HG03159 (cell line): Measurements from ENCODE around the gene MYB.

ENCODE experiments used
- ATAC-seq: cut with Tn5 transposase; IDR thresholded peaks from one replicate; pipeline ENCODE4 v1.9.1; 2021; ENCODE audit warnings: mild to moderate bottlenecking, moderate library complexity; ENCODE audit not compliant: unreplicated experiment

The MYB gene

DNA sequence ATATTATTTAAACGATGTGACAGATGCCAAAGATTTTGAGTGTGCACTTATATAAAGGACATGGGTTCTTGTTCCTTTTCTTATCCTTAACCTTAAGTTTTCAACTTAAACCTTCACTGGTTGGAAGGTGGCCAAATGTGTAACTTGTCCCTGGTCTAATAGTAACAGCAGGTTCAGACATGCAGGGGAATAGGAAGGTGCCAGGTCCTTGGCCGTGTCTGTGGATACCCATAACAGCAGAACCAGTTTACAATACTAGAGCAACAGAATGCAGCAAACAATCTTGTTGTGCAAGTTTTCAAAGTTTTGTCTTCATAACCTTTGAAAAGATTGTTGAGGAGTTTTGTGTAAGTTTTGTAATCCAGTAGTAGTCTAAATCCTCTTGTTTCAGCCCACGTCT lies 4.4 kb downstream of the MYB start:
- ATAC-seq: no peak

DNA sequence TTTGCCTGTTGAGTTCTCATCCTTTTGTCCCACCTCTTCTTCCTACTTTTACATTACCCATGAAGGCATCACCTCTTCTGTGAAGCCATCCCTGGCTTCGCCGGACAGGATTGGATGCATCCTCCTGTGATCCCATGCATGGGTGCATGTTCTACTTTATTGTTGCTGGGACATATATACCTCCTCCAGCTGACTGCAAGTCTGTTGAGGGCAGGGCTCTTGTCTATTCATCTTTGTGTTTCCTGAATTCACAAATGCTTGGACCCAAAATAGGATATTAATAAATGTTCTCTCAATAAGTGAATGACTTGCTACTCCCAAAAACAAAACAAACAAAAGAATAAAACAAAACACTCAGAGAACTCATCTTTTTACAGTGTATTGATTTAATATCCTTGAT lies 5.1 kb downstream of the MYB start:
- no peak for ATAC-seq

DNA sequence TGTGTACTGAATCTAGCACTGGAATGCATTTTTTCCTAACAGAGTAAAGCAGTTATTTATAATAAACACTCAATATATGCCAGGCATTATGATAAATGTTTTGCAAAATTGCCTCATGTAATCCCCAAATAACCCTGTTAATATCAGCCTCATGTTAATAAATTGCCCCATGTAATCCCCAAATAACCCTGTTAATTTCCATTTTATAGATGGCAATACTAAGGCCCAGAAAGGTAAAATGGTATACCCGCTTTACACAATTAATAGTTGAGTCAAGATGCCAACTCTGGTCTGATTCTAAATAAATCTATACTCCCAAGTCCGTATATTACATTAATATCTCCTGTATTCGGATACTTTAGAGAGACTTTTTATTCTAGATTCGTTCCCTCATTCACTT lies 6.3 kb downstream of the MYB start:
- ATAC-seq: no peak

DNA sequence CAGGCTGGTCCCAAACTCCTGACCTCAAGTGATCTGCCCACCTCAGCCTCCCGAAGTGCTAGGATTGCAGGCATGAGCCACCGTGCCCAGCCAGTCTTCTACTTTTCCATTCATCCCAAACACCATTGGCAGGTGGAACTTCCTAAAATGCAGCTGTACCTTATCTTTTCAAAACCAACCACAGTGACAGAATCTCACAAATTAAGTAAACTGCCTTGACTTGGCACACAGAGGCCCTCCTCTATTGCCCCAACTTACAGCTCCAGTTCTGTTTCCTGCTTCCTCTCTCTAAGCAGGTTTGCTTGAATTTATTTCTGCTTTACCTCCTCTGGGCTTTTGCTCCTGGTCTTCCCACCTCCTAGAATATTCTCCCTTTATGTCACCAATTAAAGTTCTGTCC lies 7.6 kb downstream of the MYB start:
- no peak for ATAC-seq

DNA sequence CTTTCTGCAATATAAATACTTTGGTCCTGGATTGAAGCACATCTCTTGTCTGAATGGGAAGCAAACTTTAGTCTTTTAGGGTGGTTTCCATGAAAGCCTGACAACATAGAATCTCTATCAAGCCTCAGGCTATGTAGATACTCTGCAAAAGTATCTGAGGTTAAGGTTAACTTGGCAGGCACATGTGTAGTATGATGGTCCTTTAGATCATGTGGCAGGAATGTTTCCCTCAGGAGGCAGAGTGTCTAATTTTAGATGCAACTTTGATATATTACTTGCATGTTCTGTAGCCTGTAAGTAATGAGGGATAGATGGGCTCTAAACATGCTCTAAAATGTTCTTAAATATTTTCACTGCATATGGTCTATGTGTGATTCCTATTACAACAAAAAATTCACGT lies 8.2 kb downstream of the MYB start:
- ATAC-seq: no peak

DNA sequence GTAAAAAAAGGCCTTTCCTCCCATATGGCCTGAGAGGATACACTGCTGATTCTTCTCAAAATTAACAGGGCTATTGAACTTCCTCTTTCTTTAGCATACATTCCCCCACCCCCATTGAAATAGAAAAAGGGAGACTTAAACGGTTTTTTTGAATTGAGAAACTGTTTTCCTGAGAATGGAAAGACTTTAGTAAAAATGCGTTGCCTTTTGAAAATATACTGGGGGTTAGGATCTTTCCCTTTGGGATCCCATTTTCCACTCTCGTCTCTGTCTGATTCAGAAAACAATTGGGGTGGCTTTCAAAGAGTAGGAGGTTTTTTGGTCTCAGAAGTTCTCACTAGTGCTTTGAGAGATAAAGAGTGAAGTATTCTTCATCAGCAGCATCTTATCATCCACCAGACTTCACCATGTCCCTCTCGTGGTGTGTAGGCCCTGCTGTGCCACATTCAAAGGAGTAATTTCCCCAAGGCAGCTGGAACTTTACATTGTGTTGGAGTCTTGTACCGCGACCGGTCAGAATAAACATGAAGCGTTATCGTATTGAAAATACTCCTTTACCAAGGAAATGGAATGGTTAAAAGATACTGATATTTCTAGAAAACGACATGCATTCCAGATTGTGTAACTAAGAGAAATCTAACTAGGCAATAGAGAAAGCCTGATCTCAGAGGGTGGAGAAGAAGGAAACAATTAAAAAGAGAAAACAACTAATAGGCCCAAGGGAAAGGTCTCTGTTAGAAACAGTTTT lies 10.6 kb downstream of the MYB start:
- no peak for ATAC-seq

DNA sequence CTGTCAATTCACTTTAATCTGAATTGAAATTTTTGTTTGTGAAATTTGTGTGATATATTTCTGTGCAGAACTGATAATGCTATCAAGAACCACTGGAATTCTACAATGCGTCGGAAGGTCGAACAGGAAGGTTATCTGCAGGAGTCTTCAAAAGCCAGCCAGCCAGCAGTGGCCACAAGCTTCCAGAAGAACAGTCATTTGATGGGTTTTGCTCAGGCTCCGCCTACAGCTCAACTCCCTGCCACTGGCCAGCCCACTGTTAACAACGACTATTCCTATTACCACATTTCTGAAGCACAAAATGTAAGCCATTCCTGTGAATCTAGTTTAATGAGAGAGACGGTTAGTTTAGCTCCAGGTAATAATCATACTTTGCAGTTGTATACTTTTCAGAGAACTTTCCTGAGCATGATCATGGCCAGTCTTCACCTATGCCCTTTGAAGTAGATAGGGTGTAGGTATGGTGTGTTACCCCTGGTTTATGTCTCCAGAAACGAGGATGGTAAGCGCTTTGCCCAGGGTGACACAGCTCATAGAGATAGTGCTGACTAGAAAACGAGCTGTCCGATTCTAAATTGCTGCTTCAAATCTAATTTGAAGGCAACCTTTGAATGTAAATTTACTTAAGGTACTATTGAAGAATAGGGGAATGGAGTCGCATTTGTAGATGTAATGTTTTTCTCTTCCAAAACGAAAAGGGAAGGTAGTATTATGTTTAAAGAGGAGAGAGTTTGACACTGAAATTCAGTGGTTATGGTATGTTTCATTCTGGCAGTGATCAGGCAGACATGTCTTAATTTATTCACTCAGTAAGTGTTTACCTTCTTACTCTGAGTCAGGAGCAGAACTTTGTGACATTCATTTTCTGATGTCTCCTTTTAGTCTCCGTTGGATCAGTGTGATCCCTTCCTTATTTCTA lies 11.4 kb downstream of the MYB start:
- ATAC-seq: no peak

DNA sequence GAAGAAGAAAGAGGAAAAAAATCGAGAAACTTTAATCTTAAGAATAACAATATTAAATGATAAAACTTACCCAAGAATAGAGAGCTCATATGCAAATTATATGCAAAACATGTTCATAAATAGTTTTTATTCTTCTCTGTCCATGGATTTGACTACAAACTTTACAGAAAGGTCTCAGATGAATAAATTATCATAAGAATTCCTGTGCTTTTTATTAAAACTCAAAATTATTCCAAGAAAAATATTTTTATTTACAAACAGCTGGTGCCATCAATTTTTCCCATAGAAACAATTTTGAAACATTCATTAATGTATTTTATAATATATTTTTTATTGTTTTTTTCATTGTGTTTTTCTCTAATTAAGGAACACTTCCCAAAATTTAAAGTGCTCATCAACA lies 12.1 kb downstream of the MYB start:
- no peak for ATAC-seq

DNA sequence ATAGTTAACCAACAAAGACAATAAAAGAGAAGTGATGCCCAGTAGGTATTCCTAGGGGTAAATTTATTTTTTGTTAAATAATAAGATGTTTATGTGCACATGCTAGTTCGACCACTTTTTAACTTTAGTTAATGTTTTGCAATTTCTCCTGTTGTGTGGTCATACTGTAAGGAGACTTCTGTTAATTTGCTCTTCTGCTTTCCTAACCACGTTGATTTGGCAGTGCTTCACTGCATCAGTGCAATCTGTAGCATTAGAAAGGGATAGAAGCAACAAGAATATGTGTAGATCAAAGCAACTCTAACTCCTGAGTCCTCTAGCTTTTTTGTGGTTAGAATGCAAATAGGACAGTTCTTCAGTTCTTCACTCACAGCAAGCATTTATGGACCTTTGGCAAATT lies 13.9 kb downstream of the MYB start:
- no peak for ATAC-seq

DNA sequence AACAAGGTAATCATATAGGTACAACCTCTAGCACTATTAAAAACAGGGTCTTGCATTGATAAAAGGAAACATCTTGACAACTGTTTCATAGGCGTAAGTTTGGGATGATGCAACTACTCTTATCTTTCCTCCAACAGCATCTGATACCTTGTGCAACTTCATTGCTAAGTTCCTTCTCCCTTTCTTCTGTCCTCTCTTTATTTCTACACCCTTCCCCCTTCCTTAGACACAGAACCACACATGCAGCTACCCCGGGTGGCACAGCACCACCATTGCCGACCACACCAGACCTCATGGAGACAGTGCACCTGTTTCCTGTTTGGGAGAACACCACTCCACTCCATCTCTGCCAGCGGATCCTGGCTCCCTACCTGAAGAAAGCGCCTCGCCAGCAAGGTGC lies 14.4 kb downstream of the MYB start:
- ATAC-seq: no peak

DNA sequence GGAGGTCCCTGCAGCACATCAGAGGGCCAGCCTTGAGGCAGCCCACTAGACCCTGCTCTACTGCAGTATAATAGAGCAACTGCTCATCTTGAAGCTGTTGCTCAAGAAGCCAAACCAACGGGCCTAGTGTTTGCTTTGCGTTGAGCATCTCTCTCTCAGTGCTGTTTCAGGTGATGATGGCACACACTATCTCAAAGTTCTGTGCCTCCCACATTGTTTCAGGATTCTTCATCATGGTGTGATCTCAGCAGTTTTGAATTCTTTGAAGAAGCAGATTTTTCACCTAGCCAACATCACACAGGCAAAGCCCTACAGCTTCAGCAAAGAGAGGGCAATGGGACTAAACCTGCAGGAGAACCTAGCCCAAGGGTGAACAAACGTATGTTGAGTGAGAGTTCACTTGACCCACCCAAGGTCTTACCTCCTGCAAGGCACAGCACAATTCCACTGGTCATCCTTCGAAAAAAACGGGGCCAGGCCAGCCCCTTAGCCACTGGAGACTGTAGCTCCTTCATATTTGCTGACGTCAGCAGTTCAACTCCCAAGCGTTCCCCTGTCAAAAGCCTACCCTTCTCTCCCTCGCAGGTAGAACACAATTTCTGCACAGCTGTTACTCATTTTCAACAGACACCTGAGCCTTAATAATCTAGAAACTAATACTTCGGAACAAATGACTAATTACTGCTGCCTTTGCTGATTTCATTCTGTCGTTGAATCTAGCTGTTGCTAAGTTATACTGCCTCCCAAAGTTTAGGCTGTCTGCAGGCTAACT lies 15.8 kb downstream of the MYB start:
- no peak for ATAC-seq

DNA sequence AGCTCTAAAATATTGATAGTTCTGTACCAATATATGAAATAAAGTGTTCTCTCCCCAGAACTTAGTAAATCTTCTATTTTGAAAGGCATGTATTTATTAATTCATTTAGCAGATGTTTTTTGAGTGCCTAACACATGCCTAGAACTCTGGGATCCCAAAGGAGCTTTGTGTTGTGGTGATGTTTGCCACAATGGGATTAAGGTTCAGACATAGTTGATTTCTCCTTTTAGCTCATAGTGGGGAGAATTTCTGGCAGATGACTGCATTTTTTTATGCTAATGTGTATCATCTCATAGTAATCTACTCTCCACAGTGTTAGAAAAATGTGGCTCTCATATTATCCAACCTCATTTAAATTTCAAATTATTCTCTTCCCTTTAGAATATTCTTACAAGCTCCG lies 21.7 kb downstream of the MYB start:
- ATAC-seq: no peak

DNA sequence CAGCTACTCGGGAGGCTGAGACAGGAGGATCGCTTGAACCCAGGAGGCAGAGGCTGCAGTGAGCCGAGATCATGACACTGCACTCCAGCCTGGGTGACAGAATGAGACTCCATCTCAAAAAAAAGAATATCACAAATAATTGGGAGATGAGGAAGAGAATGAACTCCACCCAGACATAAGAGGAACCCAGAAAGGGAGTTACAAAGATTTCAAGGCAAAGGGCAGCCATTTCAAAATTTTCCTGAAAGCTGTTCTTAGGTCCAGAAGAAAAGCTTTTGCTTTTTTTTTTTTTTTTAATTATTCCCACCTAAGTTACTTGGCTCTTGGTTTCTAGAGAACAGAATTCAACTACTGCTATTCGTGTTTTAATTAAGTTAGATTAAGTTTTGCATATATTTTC lies 23.8 kb downstream of the MYB start:
- no peak for ATAC-seq

DNA sequence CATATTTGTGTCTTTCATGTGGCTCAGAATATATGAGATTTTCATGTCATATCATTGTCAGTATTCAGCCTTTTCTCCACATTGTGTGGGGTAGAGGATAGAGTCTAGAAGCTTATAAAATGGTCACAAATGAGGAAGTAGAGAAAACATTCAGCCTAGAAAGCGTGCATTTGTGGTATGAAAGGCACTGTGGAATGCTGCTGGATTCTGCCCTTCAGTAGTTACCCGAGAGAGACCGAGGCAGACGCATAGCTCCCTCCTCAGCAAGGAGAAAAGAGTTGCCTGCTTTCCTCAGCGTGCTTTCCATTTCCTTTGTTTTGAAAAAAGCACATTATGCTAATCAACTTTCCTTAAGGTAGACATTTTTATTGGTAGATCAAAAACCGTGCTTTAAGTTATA lies 28.7 kb downstream of the MYB start:
- ATAC-seq: no peak

DNA sequence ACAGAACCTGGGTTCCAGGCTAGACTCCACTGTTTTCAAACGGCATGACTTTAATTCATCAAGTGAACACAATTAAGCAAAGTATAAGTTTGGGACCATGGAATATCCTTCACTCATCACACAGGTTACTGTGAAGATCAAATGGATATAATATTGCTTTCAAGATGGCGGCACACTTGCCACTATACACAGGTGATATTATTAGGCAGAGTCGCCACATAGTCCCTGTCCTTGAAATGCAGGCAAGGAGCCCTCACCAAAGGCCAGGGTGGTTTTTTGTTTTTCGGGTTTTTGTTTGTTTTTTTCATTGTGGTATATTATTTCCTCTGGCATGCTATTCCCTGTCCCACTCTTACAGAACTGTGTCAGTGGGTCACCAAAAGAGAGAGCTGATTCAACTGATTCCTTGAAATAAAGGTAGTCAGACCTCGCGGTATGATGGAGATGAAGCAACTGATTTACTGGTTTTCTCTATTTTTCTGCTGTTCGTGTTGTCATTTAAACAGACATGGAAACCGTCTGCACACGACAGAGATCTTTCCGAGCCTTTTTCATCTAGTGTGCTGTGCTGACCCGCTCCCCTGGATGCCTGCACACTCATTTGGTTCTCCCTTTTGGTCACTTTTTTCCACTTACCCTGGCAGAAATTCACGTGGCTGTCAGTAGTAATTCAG lies 29.7 kb downstream of the MYB start:
- ATAC-seq: no peak

DNA sequence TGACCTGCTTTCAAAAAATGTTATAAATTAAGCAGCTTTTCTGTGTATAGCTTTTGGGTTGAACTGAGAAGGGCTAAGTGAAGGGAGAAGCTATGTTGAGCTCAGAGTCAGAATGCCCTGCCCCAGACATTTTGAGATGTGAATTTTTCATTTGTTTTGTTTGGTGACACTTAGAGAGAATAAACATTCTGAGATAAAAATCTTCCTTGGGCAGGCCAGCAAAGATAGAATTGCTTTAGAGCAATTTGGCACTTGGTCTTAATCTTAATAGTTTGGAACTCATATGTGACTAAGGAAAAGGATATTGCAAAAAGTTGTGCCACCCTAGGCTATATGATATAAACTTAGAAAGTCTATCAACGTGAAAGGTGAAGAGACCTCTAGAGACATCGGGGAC lies 30.2 kb downstream of the MYB start:
- no peak for ATAC-seq

DNA sequence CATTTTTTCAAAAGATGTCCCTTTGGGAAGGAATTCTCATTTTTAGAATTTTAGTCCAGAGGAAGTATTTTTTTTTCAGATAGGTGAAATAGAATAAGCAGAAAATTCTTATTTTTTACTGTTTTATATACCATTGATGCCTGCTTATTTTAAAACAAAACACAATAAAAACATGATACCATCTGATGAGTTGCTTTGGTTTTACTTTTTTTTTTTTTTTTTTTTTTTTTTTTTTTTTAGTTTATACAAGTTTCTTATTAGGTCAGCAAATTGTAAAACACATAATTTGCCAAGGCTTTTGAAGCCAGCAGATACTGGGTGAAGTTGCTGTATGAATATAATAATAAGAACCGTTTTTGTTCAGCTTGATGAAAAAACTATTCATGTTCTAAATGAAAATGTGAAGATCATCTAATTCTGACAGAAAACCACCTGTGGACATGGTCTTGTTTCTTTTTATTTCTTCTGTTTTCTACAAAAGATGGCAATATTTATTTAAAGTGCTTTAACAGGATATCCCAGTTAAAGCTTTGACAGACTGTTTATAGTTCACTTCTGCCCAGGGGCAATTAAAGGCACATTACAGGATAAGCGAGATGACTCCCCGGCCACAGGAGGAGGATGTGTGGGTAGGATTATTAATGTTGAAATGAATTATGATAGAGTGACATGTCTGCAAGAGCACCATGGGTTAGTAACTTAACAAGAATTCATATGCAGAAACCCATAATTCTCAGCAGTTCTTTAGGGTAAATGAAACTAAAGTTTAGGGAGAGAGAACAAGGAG lies 31.1 kb downstream of the MYB start:
- ATAC-seq: no peak

DNA sequence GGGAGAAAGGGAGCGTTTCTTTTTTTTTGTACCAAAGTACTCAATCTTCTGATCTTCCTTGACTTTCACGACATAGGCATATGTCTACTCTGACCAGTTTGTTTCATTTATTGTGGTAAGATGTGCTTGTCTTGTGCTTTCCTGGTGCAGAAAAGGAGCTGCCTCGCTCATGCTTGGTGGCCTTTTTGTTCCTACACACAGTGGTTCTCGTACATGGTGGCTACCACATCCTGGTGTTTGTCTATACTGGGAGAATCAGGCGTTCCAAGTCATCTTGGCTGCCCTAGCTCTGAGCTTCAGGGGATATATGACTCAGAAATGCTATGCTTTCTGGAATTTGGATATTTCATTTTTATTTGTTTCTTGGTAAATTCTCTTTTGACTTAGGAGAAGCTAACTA lies 31.8 kb downstream of the MYB start:
- no peak for ATAC-seq

DNA sequence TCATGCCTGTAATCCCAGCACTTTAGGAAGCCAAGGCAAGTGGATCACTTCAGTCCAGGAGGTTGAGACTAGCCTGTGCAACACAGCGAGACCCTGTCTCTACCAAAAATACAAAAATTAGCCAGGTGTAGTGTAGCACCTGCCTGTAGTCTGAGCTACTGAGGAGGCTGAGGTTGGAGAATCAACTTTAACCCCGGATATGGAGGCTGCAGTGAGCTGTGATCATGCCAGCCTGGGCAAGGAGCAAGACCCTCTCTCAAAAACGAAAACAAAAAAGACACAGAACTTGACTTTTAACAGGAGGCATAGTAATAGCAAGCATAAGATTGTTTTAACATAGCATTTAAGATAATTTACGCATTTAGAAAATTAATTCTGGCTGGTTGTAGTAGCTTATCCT lies 32.5 kb downstream of the MYB start:
- ATAC-seq: no peak

DNA sequence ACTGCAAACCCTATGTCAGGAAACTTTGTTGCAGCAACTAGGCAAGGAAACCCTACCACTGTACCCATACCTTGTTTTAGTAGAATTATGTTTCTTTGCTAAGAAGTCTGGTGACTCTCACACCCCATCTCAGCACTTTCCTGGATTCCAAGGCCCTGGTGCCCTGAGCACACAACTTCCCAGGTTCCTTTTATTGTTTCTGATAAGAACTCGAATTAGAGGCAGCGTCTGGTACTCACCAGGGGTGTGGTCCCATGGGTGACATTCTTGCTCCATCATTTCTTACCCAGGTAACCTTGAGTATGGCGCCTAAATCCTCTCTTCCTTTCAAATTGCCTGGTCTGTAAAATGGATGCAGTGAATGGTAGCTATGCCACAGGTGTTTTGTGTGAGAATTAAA lies 34.1 kb downstream of the MYB start:
- no peak for ATAC-seq
